T-cell (primary cell): ENCODE data around the gene PMEPA1. TPM values are rescaled to one million over a fixed set of nuclear protein-coding genes. Genes with fewer than 3 reads are reported as not detected.

Source experiments
- ATAC-seq, 4 experiments: fragments of 200-7000 bp in 3 of 4; fragments of 150-1000 bp in 1 of 4; cut with Tn5 transposase; replicated peaks in 1 of 4; 1 replicate in 3 of 4; 2 replicates in 1 of 4; pipeline ENCODE4 v1.10.0; 2021; ENCODE audit warnings: moderate library complexity in 3 of 4, mild to moderate bottlenecking in 2 of 4, moderate number of reproducible peaks in 1 of 4
- CTCF ChIA-PET, 2 donors: fragments of 300-600 bp; sonication (Branson Sonifier 250); formaldehyde crosslinking; loops; one replicate each; lab custom pipeline; 2022; ENCODE audit warnings: antibody characterized with exemption in 2 of 2; lab: Charles Lee
- POLR2A ChIA-PET, 2 donors: fragments of 300-600 bp; sonication (Branson Sonifier 250); formaldehyde crosslinking; loops; one replicate each; lab custom pipeline; 2022; ENCODE audit warnings: antibody characterized with exemption in 2 of 2; lab: Charles Lee
- DNase-seq, 35 experiments: peaks; one replicate each; pipeline versions ENCODE4 v3.0.0 to v3.0.0-alpha.2; 2013 to 2023
- H3K27ac ChIP-seq: one replicate; pipeline ENCODE4 v1.5.1; 2013; ENCODE audit warnings: low read length
- H3K27me3 ChIP-seq, 2 experiments: replicated peaks in 1 of 2; 1 replicate in 1 of 2; 2 replicates in 1 of 2; pipeline versions ENCODE4 v1.6.1 to v1.7.0; 2013; ENCODE audit warnings: low read length in 1 of 2, mixed read lengths in 1 of 2; ENCODE audit not compliant: control insufficient read depth in 2 of 2, insufficient read depth in 2 of 2; ENCODE audit errors: extremely low read depth in 1 of 2
- H3K36me3 ChIP-seq, 2 donors: 1 replicate in 1 of 2; 2 replicates in 1 of 2; pipeline versions ENCODE4 v1.6.1 to v1.7.0; 2013; ENCODE audit warnings: low read length in 1 of 2; ENCODE audit not compliant: control insufficient read depth in 2 of 2, insufficient read depth in 1 of 2; ENCODE audit errors: extremely low read depth in 1 of 2
- H3K4me1 ChIP-seq, 2 experiments: 1 replicate in 1 of 2; 2 replicates in 1 of 2; pipeline versions ENCODE4 v1.6.1 to v1.7.0; 2013; ENCODE audit warnings: low read length in 2 of 2, mixed read lengths in 1 of 2; ENCODE audit not compliant: insufficient read depth in 2 of 2, control insufficient read depth in 1 of 2; ENCODE audit errors: extremely low read depth in 1 of 2
- H3K4me3 ChIP-seq, 2 donors: 1 replicate in 1 of 2; 2 replicates in 1 of 2; pipeline versions ENCODE4 v1.5.1 to v1.7.0; 2013; ENCODE audit warnings: mild to moderate bottlenecking in 2 of 2, low read length in 1 of 2, moderate library complexity in 1 of 2; ENCODE audit not compliant: control insufficient read depth in 1 of 2; ENCODE audit errors: extremely low read depth in 1 of 2
- H3K9me3 ChIP-seq: 2 replicates; pipeline ENCODE4 v1.7.0; 2013
- H3K27ac Mint-ChIP-seq, 2 donors: one replicate each; pipeline ENCODE4 v1.8.0; 2020 to 2021; ENCODE audit warnings: mild to moderate bottlenecking in 2 of 2, mixed read lengths in 2 of 2
- H3K27me3 Mint-ChIP-seq, 2 donors: one replicate each; pipeline ENCODE4 v1.8.0; 2021 to 2022; ENCODE audit warnings: mixed read lengths in 2 of 2
- H3K36me3 Mint-ChIP-seq: one replicate; pipeline ENCODE4 v1.8.0; 2021; ENCODE audit warnings: mixed read lengths
- H3K4me1 Mint-ChIP-seq, 3 donors: one replicate each; pipeline ENCODE4 v1.8.0; 2020 to 2022; ENCODE audit warnings: mixed read lengths in 3 of 3, mild to moderate bottlenecking in 1 of 3
- H3K4me3 Mint-ChIP-seq, 3 donors: one replicate each; pipeline ENCODE4 v1.8.0; 2020 to 2022; ENCODE audit warnings: mild to moderate bottlenecking in 3 of 3, mixed read lengths in 3 of 3, moderate library complexity in 3 of 3
- H3K9me3 Mint-ChIP-seq, 3 donors: one replicate each; pipeline ENCODE4 v1.8.0; 2020 to 2022; ENCODE audit warnings: mixed read lengths in 3 of 3
- WGBS: methylation state at CpG from one replicate; pipeline ENCODE4 v1.1.5; 2013; ENCODE audit warnings: missing lambda C conversion rate; ENCODE audit not compliant: insufficient coverage; 5-methylcytosine and 5-hydroxymethylcytosine counted together
- total RNA-seq, 35 experiments: library from RNA in 6 of 35; stranded (reverse) in 6 of 35; fragments of 120-200 nt in 1 of 35; gene quantifications; one replicate each; pipeline versions ENCODE4 v1.2.1 to v1.2.4 and lab custom pipeline; 2013 to 2026

Gene PMEPA1
- total RNA-seq, 5 donors from 2014 or later (not counting 1 experiment from before 2014, with no cell fraction given) = 6.0 to 30.4 (median 21.7) TPM

- ATAC-seq (no peak), DNase-seq (no peak)
- CTCF ChIA-PET = no interaction called here
- Mint-ChIP-seq H3K27me3 (no peaks in the 10 kb centered on the region), H3K36me3 (peaks cover 43% of the 10 kb centered on the region), H3K27ac (peak overlapping the region in 1 of 2 donors; percentile 31), H3K4me1 (peaks cover 16 to 24% (median 21%) of the 10 kb centered on the region in 3 donors), H3K4me3 (no peak overlapping the region), H3K9me3 (no peaks in the 10 kb centered on the region)
- Histone ChIP-seq H3K9me3 (no peaks in the 10 kb centered on the region), H3K27ac (no peak overlapping the region), H3K4me3 (no peak overlapping the region), H3K36me3 (peaks cover 0 to 65% of the 10 kb centered on the region in 2 donors), H3K27me3 (no peaks in the 10 kb centered on the region), H3K4me1 (peaks cover 0 to 18% of the 10 kb centered on the region in 2 experiments)
- WGBS = 97% methylated on average over 14 of the region's 16 CpGs
- POLR2A ChIA-PET = no interaction called here
Observed at GRCh38 chr20:57609086-57609841, 100.6 kb downstream of the PMEPA1 start.

GRCh38 chr20:57608516-57608915 lies 101.3 kb downstream of the PMEPA1 start:
- ATAC-seq (no peak), DNase-seq (no peak)
- Mint-ChIP-seq H3K27ac (no peak overlapping the region), H3K36me3 (peaks cover 41% of the 10 kb centered on the region), H3K4me1 (peaks cover 16 to 24% (median 23%) of the 10 kb centered on the region in 3 donors), H3K9me3 (no peaks in the 10 kb centered on the region), H3K4me3 (no peak overlapping the region), H3K27me3 (no peaks in the 10 kb centered on the region)
- POLR2A ChIA-PET = no interaction called here
- Histone ChIP-seq H3K36me3 (peaks cover 0 to 58% of the 10 kb centered on the region in 2 donors), H3K27ac (no peak overlapping the region), H3K9me3 (no peaks in the 10 kb centered on the region), H3K4me1 (peaks cover 0 to 23% of the 10 kb centered on the region in 2 experiments), H3K4me3 (no peak overlapping the region), H3K27me3 (no peaks in the 10 kb centered on the region)
- WGBS = 83% methylated on average over 7 of the region's 7 CpGs
- CTCF ChIA-PET = no interaction called here

- Histone ChIP-seq H3K9me3 (no peaks in the 10 kb centered on the region), H3K36me3 (peaks cover 0 to 32% of the 10 kb centered on the region in 2 donors), H3K4me1 (peaks cover 0 to 26% of the 10 kb centered on the region in 2 experiments), H3K27ac (peak overlapping the region; percentile 64), H3K27me3 (peaks cover 1 to 2% of the 10 kb centered on the region in 2 experiments), H3K4me3 (no peak overlapping the region)
- POLR2A ChIA-PET = no interaction called here
- peaks cover 30% of the 10 kb centered on the region for H3K36me3 Mint-ChIP-seq
- H3K9me3 Mint-ChIP-seq = no peaks in the 10 kb centered on the region
- H3K27me3 Mint-ChIP-seq = no peaks in the 10 kb centered on the region
- H3K4me1 Mint-ChIP-seq = peaks cover 16 to 26% (median 24%) of the 10 kb centered on the region in 3 donors
- CTCF ChIA-PET = interaction anchor here (0.6 to 1.3 kb wide), 6 partner anchors 11 to 1269 kb away, joined by 3 to 4 read pairs (median 3); no protein-coding TSS in a partner anchor
- WGBS = no CpG with 5 or more reads among the region's 5 CpGs
- H3K4me3 Mint-ChIP-seq = no peak overlapping the region
- peak in 1 of 4 experiments; percentile 21 for ATAC-seq
- peak in 1 of 35 experiments; percentile 29 for DNase-seq
- H3K27ac Mint-ChIP-seq = peak overlapping the region; percentile 41 to 73
Observed at GRCh38 chr20:57605878-57606277, 103.9 kb downstream of the PMEPA1 start.

GRCh38 chr20:57605045-57605444 lies 104.8 kb downstream of the PMEPA1 start:
- DNase-seq (peak in 19 of 35 experiments; percentile 12 to 75 (median 36)), ATAC-seq (peak in 2 of 4 experiments; percentile 37 to 82)
- Mint-ChIP-seq H3K27ac (peak overlapping the region; percentile 85 to 86), H3K4me3 (peak overlapping the region in 1 of 3 donors; percentile 2), H3K36me3 (peaks cover 24% of the 10 kb centered on the region), H3K9me3 (no peaks in the 10 kb centered on the region), H3K4me1 (peaks cover 16 to 31% (median 24%) of the 10 kb centered on the region in 3 donors), H3K27me3 (no peaks in the 10 kb centered on the region)
- Histone ChIP-seq H3K4me3 (no peak overlapping the region), H3K9me3 (no peaks in the 10 kb centered on the region), H3K36me3 (peaks cover 0 to 24% of the 10 kb centered on the region in 2 donors), H3K27ac (peak overlapping the region; percentile 64), H3K27me3 (peaks cover 2 to 3% of the 10 kb centered on the region in 2 experiments), H3K4me1 (peaks cover 0 to 26% of the 10 kb centered on the region in 2 experiments)
- ChIA-PET POLR2A (no interaction called here), CTCF (no interaction called here)
- WGBS = 72% methylated on average over 3 of the region's 5 CpGs

GRCh38 chr20:57603120-57603519 lies 106.7 kb downstream of the PMEPA1 start:
- peaks cover 2 to 14% of the 10 kb centered on the region in 2 experiments for H3K27me3 ChIP-seq
- no peak overlapping the region for H3K4me3 ChIP-seq
- Mint-ChIP-seq H3K9me3 (no peaks in the 10 kb centered on the region), H3K36me3 (peaks cover 16% of the 10 kb centered on the region), H3K27me3 (no peaks in the 10 kb centered on the region), H3K27ac (no peak overlapping the region), H3K4me1 (peaks cover 16 to 31% (median 24%) of the 10 kb centered on the region in 3 donors), H3K4me3 (no peak overlapping the region)
- H3K4me1 ChIP-seq = peaks cover 0 to 26% of the 10 kb centered on the region in 2 experiments
- no peaks in the 10 kb centered on the region for H3K9me3 ChIP-seq
- no peak overlapping the region for H3K27ac ChIP-seq
- 84% methylated on average over 7 of the region's 10 CpGs for WGBS
- POLR2A ChIA-PET = no interaction called here
- CTCF ChIA-PET = no interaction called here
- H3K36me3 ChIP-seq = peaks cover 0 to 6% of the 10 kb centered on the region in 2 donors
- DNase-seq = no peak
- ATAC-seq = no peak

GRCh38 chr20:57601737-57602136 lies 108.1 kb downstream of the PMEPA1 start:
- peaks cover 14 to 32% (median 15%) of the 10 kb centered on the region in 3 donors for H3K4me1 Mint-ChIP-seq
- peaks cover 0 to 2% of the 10 kb centered on the region in 2 donors for H3K27me3 Mint-ChIP-seq
- ATAC-seq = no peak
- Histone ChIP-seq H3K27ac (no peak overlapping the region), H3K9me3 (no peaks in the 10 kb centered on the region), H3K27me3 (peaks cover 2 to 24% of the 10 kb centered on the region in 2 experiments), H3K36me3 (no peaks in the 10 kb centered on the region), H3K4me1 (peaks cover 0 to 36% of the 10 kb centered on the region in 2 experiments), H3K4me3 (no peak overlapping the region)
- H3K27ac Mint-ChIP-seq = no peak overlapping the region
- ChIA-PET CTCF (interaction anchor here in 1 of 2 donors (0.6 to 1.7 kb wide), 3 partner anchors 18 to 26 kb away, joined by 3 to 5 read pairs (median 3); partner anchors contain the start of gene ZBP1), POLR2A (interaction anchor here in 1 of 2 donors (0.6 kb wide), 1 partner anchor 785 kb away, joined by 3 read pairs; no protein-coding TSS in a partner anchor)
- H3K36me3 Mint-ChIP-seq = peaks cover 5% of the 10 kb centered on the region
- 100% methylated on average over 1 of the region's 5 CpGs for WGBS
- no peak overlapping the region for H3K4me3 Mint-ChIP-seq
- H3K9me3 Mint-ChIP-seq = no peaks in the 10 kb centered on the region
- DNase-seq = no peak
